Measurements from ENCODE around the gene DIAPH2.

DNA sequence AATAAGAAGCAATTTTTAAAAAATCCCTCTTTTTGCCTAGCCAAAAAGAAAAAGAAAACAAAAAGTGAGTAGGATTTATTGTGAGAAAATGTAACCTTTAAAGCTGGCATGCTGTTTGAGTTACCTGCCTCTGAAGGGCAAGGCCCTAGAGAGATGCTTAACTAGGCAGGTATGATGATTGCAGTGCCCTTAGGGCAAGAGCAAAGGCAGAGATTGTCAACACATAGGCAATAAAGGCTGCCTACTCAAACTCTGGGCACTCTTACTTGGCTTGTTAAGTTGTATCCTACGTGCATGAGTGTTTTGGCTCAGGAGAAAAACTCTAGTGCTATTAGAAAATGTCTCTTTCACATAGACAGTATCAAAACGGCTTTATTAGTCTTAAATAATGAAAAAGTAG, 505.0 kb downstream of the DIAPH2 start:
- TF ChIP-seq, protein P1, sequence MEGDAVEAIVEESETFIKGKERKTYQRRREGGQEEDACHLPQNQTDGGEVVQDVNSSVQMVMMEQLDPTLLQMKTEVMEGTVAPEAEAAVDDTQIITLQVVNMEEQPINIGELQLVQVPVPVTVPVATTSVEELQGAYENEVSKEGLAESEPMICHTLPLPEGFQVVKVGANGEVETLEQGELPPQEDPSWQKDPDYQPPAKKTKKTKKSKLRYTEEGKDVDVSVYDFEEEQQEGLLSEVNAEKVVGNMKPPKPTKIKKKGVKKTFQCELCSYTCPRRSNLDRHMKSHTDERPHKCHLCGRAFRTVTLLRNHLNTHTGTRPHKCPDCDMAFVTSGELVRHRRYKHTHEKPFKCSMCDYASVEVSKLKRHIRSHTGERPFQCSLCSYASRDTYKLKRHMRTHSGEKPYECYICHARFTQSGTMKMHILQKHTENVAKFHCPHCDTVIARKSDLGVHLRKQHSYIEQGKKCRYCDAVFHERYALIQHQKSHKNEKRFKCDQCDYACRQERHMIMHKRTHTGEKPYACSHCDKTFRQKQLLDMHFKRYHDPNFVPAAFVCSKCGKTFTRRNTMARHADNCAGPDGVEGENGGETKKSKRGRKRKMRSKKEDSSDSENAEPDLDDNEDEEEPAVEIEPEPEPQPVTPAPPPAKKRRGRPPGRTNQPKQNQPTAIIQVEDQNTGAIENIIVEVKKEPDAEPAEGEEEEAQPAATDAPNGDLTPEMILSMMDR (IDR thresholded peaks at IDR 0.05 in 4 of 5, conservative IDR thresholded peaks at IDR 0.05 in 1 of 5): no peak
- no peak for TF ChIP-seq POLR2A (IDR thresholded peaks at IDR 0.05)
